Vagina (tissue), 2 donors: ENCODE measurements around the gene GPR31.

Experiments used
- POLR2A ChIP-seq, 2 donors: fragments of 450-650 bp; IDR thresholded peaks; one replicate each; pipeline ENCODE4 v1.6.1; 2017; ENCODE audit warnings: antibody characterized with exemption in 2 of 2, mild to moderate bottlenecking in 2 of 2, moderate library complexity in 2 of 2
- TF ChIP-seq, protein P1 (sequence below), 3 experiments: fragments of 450-650 bp in 2 of 3; fragments of 200-600 bp in 1 of 3; sonication (generic) in 1 of 3; IDR thresholded peaks; one replicate each; pipeline ENCODE4 v1.5.1; 2017 to 2019; ENCODE audit warnings: antibody characterized with exemption in 3 of 3, mild to moderate bottlenecking in 2 of 3, moderate library complexity in 2 of 3

DNA sequence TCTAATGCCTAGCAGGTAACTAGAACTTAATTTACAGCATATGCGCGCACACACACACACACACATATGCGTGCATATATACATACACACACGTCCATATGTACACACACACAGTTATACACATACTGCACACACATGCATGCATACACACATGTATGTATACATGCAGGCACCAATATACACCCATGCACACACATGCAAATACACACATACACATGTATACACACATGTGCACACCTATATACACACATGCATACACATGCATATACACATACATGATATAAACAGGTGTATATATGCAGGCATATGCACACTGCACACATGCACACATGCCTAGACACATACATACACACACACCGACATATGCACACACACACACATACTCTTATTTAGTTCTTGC is 33.0 kb downstream of the GPR31 start:
- TF ChIP-seq, protein P1, sequence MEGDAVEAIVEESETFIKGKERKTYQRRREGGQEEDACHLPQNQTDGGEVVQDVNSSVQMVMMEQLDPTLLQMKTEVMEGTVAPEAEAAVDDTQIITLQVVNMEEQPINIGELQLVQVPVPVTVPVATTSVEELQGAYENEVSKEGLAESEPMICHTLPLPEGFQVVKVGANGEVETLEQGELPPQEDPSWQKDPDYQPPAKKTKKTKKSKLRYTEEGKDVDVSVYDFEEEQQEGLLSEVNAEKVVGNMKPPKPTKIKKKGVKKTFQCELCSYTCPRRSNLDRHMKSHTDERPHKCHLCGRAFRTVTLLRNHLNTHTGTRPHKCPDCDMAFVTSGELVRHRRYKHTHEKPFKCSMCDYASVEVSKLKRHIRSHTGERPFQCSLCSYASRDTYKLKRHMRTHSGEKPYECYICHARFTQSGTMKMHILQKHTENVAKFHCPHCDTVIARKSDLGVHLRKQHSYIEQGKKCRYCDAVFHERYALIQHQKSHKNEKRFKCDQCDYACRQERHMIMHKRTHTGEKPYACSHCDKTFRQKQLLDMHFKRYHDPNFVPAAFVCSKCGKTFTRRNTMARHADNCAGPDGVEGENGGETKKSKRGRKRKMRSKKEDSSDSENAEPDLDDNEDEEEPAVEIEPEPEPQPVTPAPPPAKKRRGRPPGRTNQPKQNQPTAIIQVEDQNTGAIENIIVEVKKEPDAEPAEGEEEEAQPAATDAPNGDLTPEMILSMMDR (IDR thresholded peaks at IDR 0.05) = no peak
- TF ChIP-seq POLR2A (IDR thresholded peaks at IDR 0.05) = no peak
